Pulmonary artery endothelial cell (primary cell): Measurements from ENCODE around the gene FAXDC2. TPM values are rescaled to one million over a fixed set of nuclear protein-coding genes. Genes with fewer than 3 reads are reported as not detected.

Source experiments
- DNase-seq: peaks from one replicate; pipeline ENCODE4 v3.0.0-alpha.2; 2011; ENCODE audit warnings: low read depth, low spot score
- total RNA-seq: library from RNA; depleted of rRNA; stranded (reverse); fragments of >200 nt; gene quantifications from 2 replicates; pipeline ENCODE4 v1.2.3, GENCODE V29; 2014

Gene FAXDC2
- total RNA-seq, 1 donor from 2014 or later: 1.5 TPM

DNA sequence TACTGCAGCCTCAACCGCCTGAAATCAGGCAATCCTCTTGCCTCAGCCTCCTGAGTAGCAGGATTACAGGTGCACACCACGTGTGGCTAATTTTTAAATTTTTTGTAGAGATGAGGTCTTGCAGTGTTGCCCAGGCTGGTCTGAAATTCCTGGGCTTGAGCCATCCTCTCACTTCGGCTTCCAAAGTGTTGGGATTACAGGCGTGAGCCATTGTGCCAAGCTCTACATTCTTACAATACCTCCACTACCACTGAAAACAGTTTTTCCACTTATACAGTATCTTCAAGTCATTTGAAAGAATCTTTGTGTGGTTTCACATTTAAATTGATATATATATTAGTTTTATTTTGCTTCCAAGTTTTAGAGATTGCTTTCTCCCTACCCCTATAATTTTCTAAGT lies 52.6 kb downstream of the FAXDC2 start:
- DNase-seq: no peak

DNA sequence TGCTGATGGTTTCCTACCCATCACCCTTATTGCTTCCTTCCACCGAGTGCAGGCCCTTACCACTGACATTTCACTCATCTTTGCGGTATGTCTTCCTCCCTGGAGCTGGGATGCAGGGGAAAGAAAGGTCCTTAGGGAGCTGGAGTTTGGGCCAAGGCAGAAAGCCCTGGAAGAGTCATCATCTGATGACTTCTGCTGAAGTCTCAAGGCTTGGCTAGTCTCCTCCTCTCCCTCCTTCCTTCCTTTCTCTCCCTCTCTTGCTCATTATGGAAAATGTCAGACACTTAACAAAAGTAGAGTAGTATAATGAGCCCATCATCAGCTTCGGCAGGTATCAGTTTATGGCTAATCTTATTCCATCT lies 55.2 kb downstream of the FAXDC2 start:
- DNase-seq: no peak

DNA sequence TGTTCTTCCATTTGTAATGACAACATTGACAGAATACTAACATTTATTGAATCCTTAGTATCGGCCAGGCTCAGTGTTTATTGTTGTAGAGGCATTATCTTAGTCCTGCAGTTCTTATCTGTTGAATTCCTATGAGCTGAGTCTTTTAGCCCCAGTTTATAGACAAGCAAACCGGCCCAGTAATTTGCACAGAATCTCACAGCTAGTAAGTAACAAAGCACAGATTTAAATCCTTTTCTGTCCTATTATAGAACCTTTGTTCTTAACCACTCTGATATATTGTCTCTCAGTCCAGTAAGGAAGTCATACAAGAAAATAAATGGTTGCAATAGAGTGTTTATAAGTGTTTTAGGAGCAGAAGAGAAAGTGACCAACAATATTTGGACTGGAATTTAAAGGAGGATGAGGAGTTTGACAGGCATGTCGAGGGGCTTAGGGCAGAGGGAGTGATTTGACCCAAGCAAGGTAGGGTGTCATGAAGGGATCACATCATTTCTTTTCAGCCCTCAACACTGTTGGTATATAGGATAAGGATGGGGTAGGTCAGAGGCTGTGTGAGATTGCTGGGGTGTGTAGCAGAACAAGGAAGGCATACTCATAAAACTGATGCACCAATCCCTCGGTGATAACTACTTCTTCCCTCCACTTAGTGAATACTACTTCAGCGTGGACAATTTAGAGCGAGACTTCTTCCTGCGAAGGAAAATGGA lies 55.7 kb downstream of the FAXDC2 start:
- peak; percentile 7 for DNase-seq

DNA sequence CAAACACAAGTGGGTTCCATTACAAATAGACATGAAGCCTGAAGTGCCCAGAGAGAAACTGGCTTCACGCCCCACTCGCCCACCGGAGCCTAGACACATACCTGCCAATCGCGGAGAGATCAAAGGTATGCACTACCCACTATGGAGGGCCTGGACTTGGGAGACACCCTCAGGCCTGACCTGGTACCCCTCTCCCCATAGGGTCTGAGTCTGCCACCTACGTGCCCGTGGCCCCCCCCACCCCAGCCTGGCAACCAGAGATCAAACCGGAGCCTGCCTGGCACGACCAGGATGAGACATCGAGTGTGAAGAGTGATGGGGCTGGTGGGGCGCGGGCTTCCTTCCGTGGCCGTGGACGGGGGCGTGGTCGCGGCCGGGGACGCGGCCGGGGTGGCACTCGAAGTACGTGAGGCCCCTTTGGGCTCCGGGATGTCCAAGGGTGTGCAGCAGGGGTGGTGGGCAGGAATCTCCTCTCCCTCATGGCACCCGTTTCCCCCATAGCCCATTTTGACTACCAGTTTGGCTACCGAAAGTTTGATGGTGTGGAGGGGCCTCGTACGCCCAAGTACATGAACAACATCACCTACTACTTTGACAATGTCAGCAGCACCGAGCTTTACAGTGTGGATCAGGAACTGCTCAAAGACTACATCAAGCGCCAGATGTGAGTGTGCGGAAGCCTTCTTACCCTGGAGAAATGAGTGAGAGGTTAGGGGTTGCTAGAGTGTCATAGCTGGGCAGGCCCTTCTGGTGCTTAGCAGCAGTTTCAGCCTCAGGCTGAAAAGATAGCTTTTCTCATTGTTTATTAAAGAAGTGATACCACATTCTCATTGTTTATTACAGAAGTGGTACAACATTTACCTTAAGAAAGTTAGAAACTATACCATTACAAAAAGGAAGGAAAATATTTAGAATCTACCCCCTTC lies 56.5 kb downstream of the FAXDC2 start:
- no peak for DNase-seq

DNA sequence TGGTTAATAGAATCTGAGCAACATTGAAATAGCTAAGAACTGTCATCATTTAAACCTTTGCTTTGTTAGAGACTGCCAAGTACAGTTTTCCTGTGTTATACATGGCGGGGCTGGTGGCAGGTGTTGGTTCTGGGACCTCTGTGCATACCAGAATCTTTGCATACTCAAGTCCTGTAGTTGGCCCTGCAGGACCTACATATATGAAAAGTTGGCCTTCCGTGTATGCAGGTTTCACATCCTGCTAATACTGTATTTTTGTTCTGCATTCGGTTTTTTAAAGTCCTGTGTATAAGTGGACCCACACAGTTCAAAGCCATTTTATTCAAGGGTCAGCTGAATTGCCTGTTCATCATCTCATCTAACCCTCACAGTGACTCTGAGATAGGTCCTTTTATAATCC lies 58.9 kb downstream of the FAXDC2 start:
- no peak for DNase-seq

DNA sequence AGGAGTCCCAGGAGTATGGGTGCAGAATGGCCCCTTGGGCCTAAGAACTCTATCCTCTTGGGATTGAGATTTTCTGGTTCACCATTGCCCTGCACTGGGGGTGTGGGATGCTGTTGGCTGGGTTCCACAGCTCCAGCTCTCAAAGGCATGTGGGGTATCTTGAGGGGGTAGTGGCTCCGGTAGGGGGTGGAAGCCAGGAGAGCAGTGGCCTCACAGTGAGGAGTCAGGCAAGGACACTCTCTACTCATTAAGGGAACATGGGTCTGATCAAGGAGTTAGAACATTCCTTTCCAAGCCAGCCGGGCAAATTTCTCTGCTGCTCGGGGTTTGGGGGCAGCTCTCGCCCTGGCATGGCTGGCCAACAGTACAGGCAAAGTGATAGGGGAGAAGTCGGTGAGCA lies 62.2 kb downstream of the FAXDC2 start:
- no peak for DNase-seq

DNA sequence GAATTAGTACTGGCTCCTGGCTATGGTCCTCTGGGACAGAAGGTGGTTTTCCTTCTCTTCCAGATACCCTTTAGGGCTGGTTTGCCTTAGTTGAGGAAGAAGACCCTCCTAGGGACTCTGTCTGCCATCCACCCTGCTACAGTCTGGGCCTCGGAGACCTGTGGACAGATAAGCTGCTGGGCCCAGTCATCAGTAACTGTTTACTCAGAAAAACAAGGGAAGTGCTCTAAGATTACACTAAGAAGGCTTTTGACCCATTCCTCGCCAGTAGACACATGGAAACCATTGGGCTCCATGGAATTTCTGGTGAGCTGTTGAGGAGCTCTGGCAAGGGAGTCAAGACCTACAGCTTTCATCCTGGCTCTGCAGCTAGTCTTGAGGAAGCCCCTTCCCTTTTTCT lies 64.0 kb downstream of the FAXDC2 start:
- DNase-seq: no peak

DNA sequence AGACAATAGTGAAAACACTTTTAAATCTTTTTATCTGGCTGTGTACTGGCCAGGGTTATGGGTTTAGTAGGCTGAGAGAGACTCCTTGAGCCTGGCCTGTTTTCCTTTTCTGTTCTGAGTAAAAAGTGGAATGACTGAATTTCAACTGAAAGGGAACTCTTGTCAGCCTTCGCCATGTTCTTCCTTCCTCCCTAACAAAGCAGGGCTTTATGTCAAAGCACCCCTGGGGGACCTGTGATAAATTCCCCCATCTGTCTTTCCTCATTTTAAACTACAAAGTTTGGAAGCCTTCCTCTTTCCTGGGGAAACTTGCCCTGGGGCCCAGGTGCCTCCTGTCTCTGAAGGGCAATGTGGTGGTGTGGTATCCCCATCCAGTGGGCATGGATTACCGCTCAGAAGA lies 65.5 kb downstream of the FAXDC2 start:
- no peak for DNase-seq

DNA sequence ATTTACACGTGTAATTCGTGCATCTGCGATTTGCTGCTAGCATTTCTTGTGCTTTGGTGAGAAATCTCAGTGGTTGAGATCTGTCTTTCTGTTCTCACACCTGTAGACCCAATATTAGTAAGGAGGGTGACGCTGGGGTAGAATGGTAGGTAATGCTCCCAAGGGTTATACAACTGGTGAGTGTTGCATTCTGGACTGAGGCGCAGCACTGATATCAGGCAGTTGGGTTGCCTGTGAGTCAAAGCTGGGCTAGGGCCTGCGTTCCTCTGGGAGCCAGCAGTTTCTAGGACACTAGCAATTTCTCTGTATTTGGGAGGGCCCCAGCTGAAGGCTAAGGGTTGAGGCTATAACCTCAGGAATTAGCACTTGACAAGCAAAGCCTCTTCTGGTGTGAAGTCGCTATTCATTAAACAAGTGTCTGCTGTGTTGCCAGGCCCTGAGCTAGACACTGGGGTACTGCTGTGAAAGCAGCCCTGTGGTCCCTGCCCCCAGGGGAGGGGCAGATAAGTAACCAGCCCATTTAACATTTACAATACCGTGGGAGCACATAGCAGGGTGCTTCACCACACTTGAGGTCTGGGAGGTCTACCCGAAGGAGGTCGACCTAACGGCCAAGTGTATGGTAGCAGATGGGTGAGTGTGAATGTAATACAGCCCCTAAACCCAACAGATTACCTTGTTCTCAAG lies 66.5 kb downstream of the FAXDC2 start:
- no peak for DNase-seq

DNA sequence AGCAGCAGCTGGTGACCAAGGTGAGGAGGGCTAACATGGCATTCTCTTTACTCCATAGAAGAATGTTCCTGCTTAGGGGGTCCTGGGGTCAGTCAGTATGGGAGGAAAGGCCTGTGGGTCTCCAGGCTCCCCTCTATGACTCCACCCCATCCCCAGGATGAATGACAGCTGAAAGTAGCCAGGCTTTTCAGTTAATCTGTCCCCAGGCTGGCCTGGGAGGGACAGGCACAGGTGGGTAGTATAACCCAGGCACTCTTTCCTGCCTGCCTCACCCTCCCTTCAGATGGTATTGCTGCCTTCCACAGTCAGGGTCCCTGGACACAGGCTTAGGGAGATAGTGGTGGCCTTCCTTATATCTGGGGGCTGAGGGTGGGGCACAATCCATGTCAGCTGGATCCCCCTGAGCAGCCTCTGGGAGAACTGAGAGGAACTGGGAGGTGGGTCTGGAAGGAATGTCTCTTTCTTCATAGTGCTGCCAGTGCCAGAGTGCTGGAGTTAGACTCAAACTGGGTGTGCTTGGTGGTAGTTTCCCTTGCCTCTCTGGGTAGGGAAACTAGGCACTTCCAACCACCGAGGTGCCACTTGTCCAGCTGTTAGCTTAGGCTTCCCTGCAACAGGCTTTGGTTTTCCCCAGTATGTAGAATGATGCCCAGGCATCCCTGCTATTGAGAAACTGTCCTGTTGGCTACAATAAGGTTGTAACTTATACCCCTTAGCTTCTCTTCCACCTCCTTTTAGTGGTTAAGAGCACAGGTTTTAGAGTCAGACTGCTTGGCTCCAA lies 67.4 kb downstream of the FAXDC2 start:
- no peak for DNase-seq

DNA sequence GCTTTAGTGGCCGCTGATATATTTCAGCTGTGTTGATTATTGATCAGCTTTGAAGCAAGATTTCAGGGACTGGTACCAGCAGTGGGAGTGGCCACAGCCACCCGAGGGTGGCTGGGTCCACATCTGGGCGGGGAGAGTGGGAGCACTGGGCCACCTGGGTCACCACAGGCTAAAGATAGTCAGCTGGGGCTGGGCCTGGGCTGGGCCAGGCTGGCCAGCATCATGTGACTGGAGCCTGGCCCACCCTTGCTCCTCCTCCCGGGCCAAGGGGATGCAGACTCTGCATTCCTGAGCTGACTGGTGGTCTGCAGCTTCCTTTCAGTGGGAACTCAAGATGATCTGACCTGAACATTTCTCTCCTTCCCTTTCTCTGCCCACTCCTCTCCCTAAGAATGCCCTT lies 68.1 kb downstream of the FAXDC2 start:
- DNase-seq: no peak

DNA sequence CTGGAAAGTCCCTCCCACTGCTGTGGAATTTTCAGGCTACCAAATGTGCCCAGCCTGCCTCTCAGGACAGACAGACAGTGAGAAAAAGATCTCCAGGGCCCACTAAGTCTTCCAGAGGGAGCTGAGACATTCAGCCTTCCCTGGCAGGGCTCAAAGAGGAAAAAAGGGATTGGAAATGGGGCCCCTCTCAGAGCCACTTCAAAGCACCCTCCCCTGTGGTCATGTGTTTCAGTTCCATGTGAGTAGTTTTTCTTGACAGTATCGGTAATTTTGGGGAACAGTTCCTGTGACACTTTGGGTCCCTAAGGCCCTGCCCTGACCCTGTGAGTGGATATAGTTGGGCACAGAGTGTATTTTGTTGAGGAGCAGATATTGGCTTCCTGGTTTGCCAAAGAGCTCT lies 70.3 kb downstream of the FAXDC2 start:
- DNase-seq: no peak

DNA sequence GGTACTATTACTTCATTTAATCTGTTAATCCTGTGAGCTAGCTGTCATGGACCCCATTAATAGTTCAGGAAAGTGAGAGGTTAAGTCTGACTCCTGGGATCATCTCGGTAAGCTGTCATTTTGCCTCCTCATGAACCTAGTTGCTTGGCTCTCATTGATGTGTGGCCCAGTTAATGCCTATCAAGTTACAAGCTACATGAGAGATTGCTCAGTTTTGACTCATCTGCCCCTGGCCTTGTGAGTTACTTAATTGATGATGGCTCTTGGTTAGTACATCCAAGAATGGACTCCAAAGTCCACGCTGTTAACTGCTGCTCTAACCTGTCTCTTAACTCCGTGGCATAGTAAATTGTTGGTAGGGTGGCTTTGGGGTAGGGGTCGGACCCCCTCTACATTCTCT lies 71.3 kb downstream of the FAXDC2 start:
- DNase-seq: no peak

DNA sequence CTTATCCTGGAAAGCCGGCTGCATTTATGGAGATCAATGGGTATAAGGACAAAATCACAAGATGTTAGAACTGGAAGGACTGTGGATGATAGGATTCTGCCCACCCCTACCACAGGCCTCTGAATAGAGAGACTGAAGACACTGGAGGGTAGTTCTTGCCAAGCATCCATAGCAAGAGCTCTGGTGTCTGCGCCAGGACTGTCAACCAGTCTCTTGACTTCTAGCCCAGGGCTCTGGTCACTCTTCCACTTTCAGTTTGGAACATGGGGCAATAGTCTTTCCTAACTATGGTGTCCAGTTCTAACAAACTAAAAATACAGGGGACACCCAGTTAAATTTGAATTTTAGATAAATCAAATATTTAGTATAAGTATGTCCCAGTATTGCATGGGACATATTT lies 71.9 kb downstream of the FAXDC2 start:
- DNase-seq: no peak

DNA sequence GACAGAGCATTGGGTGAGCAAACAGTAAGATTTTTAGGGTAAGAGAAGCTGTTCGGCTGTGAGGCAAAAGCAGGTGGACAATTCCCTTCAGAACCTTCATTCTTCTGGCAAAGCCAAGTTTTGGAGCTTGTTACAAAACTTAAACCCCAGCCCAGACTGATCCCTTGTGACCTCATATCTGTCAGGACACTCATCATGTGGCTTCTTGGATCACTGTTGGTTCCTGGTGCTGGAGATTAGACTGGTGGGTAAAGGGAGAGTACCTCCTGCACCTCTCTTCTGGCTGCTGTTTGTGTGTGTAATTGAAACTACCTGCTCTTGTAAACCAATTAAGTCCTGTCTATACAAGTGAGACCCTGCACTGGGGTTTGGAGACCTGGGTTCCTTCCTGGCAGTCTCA lies 74.2 kb downstream of the FAXDC2 start:
- no peak for DNase-seq

DNA sequence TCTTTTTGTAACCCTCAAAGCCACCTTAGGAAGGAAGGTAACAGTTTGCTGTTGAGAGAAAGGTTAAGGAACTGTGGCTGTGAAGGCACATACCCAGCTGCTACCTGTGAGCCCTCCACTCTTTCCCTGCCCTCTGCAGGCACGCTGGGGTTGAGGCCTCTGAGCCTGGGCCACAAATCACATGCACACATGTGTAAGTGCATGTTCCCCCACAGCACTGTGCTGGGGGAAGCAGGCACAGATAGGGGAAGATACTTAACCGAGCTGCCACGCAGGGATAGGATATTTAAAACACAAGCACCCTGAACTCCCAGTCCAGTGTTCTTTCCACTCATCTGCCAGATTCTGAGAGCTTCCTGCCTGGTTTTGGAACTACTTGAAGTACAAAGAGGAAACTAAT lies 77.1 kb downstream of the FAXDC2 start:
- DNase-seq: no peak

DNA sequence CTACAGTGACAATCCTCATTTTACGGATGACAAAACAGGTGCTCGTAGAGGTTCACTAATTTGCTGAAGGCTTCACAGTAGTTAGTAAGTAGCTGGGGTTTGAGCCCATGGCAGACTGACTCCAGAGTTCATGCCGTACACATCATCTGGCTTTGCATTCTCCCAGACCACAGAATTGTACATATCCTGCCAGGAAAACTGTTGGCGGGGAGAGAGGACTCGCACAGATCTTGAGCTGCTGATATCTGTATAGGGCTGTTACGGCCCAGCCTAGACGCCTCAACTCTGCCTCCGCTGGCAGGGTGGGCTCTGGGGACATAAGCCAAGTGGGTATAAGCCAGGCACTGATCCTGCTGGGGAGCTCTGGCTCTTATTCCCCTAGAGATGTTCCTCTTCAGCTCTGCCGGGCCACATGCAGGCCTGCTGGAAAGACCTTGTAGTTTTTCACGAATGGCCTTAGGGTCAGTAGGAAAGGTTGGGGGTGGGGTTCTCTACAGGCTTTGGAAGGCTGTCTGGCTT lies 79.0 kb downstream of the FAXDC2 start:
- no peak for DNase-seq

DNA sequence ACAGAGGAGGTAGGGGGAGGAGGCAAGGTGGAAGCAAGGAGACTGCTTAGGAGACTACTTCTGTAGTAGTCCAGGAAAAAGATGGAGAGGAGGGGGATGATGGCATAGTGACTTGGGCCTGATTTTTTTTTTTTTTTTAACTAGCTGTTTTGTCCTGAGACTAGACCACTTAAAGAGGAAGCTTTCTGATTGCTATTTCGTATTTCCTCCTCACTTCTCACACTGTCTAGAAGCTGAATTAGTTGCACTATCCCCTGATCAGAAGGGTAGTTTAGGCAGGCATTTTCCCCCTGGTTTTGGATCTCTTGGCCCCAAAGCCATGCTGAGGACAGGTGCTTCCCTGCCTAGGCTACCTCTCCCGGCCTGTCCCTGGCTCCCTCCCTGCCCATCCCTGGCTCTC lies 80.3 kb downstream of the FAXDC2 start:
- no peak for DNase-seq
